BJ (cell line): ENCODE measurements around the gene C11orf42. TPM values are rescaled to one million over a fixed set of nuclear protein-coding genes. Genes with fewer than 3 reads are reported as not detected.

ENCODE experiments used
- CTCF ChIA-PET: fragments of 350-600 bp; formaldehyde crosslinking; extraction: SDS; loops from one replicate; lab custom pipeline; 2021; ENCODE audit warnings: antibody characterized with exemption, inconsistent platforms; lab: Yijun Ruan, JAX
- POLR2A ChIA-PET: fragments of 300-600 bp; sonication (Branson Sonifier 250); formaldehyde crosslinking; extraction: SDS; loops from one replicate; lab custom pipeline; 2021; ENCODE audit warnings: antibody characterized with exemption; lab: Charles Lee
- DNase-seq: peaks from one replicate; pipeline ENCODE4 v3.0.0-alpha.2; 2011; ENCODE audit warnings: low read depth
- H3K27me3 ChIP-seq: 2 replicates; pipeline ENCODE4 v1.6.0; 2011; ENCODE audit warnings: low read length; ENCODE audit not compliant: control insufficient read depth, insufficient read depth
- H3K36me3 ChIP-seq: 2 replicates; pipeline ENCODE4 v1.5.1; 2011; ENCODE audit warnings: low read length; ENCODE audit not compliant: control insufficient read depth, insufficient read depth
- H3K4me3 ChIP-seq: 2 replicates; pipeline ENCODE4 v1.5.1; 2011; ENCODE audit warnings: low read depth, mild to moderate bottlenecking, control low read depth, low read length
- polyA plus RNA-seq: library from polyadenylated mRNA; depleted of rRNA; stranded (reverse); fragments of >200 nt; gene quantifications from 2 replicates; pipeline ENCODE4 v1.2.3, GENCODE V29; 2011
- TF ChIP-seq, protein P1 (sequence below): IDR thresholded peaks from 2 replicates; pipeline ENCODE4 v1.5.1; 2011; ENCODE audit warnings: low read depth, mild to moderate bottlenecking, control low read depth, inconsistent platforms, low read length, moderate library complexity; ENCODE audit not compliant: insufficient read depth

The C11orf42 gene
- polyA plus RNA-seq, 1 experiment, result not detected

DNA sequence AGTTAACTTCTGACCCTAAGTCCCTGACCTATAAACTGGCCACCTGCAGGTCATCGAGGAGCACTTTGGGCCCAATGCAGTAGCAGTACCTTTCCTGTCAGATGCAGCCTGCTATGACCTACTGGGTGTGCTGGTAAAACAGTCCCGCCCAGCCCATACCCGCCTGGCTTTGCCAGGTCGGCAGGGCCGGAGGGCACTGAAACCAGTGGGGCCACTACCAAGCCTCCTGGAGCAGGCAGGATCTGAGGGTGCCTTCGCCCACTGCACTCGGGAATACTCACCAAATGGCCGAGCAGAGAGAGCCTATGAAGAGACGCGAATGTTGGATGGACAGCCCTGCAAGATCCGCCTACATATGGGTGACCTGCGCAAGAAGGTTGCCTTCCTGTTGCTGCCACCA is 4.4 kb downstream of the C11orf42 start:
- ChIA-PET POLR2A (no interaction called here), CTCF (interaction anchor here (1.0 kb wide), 1 partner anchor 153 kb away, joined by 5 read pairs; no protein-coding TSS in a partner anchor)
- TF ChIP-seq, protein P1, sequence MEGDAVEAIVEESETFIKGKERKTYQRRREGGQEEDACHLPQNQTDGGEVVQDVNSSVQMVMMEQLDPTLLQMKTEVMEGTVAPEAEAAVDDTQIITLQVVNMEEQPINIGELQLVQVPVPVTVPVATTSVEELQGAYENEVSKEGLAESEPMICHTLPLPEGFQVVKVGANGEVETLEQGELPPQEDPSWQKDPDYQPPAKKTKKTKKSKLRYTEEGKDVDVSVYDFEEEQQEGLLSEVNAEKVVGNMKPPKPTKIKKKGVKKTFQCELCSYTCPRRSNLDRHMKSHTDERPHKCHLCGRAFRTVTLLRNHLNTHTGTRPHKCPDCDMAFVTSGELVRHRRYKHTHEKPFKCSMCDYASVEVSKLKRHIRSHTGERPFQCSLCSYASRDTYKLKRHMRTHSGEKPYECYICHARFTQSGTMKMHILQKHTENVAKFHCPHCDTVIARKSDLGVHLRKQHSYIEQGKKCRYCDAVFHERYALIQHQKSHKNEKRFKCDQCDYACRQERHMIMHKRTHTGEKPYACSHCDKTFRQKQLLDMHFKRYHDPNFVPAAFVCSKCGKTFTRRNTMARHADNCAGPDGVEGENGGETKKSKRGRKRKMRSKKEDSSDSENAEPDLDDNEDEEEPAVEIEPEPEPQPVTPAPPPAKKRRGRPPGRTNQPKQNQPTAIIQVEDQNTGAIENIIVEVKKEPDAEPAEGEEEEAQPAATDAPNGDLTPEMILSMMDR, result no peak
- peaks cover 16% of the 10 kb centered on the region for H3K36me3 ChIP-seq
- no peak overlapping the region for H3K4me3 ChIP-seq
- no peaks in the 10 kb centered on the region for H3K27me3 ChIP-seq
- no peak for DNase-seq

- ChIA-PET CTCF (no interaction called here), POLR2A (interaction anchor here (0.6 kb wide), 1 partner anchor 15 kb away, joined by 3 read pairs; no protein-coding TSS in a partner anchor)
- no peak for DNase-seq
- Histone ChIP-seq H3K27me3 (no peaks in the 10 kb centered on the region), H3K4me3 (no peak overlapping the region), H3K36me3 (peaks cover 16% of the 10 kb centered on the region)
- TF ChIP-seq, protein P1, result no peak
Measured at GRCh38 chr11:6210274-6210955, 5.1 kb downstream of the C11orf42 start.

- peaks cover 25% of the 10 kb centered on the region for H3K36me3 ChIP-seq
- no peak overlapping the region for H3K4me3 ChIP-seq
- no peaks in the 10 kb centered on the region for H3K27me3 ChIP-seq
- ChIA-PET CTCF (interaction anchor here (0.6 kb wide), 1 partner anchor 1601 kb away, joined by 3 read pairs; no protein-coding TSS in a partner anchor), POLR2A (no interaction called here)
- TF ChIP-seq, protein P1, result no peak
- no peak for DNase-seq
Measured at GRCh38 chr11:6214530-6214929, 9.2 kb downstream of the C11orf42 start.

GRCh38 chr11:6216501-6216900 is 11.1 kb downstream of the C11orf42 start:
- DNase-seq, result no peak
- no peaks in the 10 kb centered on the region for H3K27me3 ChIP-seq
- TF ChIP-seq, protein P1, result no peak
- ChIA-PET POLR2A (no interaction called here), CTCF (interaction anchor here (0.6 to 2.2 kb wide), 3 partner anchors 10 to 137 kb away, joined by 4 to 8 read pairs (median 5); no protein-coding TSS in a partner anchor)
- peaks cover 14% of the 10 kb centered on the region for H3K36me3 ChIP-seq
- no peak overlapping the region for H3K4me3 ChIP-seq

GRCh38 chr11:6217722-6218121 is 12.4 kb downstream of the C11orf42 start:
- Histone ChIP-seq H3K36me3 (peaks cover 17% of the 10 kb centered on the region), H3K27me3 (no peaks in the 10 kb centered on the region), H3K4me3 (no peak overlapping the region)
- CTCF ChIA-PET, result interaction anchor here (0.9 kb wide), 1 partner anchor 30 kb away, joined by 3 read pairs; no protein-coding TSS in a partner anchor
- TF ChIP-seq, protein P1, result no peak
- DNase-seq, result no peak
- POLR2A ChIA-PET, result no interaction called here
